ENCODE results near the gene BBS12. TPM values are rescaled to one million over a fixed set of nuclear protein-coding genes. Genes with fewer than 3 reads are reported as not detected.

Gene BBS12
- total and polyA plus RNA-seq, 2 donors (not counting 1 experiment from before 2014, with no cell fraction given) = 0.25 to 3.4 TPM

DNA sequence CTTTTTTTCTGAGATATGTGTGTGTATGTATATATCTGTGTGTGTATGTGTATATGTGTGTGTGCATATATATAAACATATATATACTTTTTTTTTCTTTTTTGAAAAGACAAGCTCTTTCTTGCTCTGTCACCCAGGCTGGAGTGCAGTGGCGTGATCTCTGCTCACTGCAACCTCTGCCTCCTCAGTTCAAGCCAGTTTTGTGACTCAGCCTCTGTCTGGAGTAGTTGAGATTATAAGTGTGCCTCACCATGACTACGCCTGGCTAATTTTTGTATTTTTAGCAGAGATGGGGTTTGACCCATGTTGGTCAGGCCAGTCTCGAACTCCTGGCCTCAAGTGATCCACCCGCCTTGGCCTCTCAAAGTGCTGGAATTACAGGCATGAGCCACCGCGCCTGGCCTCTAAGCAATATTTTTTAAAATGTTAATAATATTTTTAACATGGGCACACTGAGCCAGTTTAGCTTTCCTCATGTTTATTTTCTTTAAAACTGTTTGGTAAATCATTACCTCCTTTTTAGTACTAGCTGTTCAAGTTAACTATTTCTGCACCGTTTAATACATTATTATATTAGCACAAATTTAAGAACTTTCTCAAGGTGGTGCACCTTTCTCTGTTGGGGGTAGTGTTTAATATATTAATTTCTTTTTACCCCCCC lies 33.3 kb downstream of the BBS12 start:
- 94% methylated on average over 2 of the region's 7 CpGs for WGBS (ENCODE audit: insufficient coverage)
- H3K27ac ChIP-seq (ENCODE audit: low read length in 2 of 2) = no peak overlapping the region
- no peaks in the 10 kb centered on the region for H3K79me2 ChIP-seq (ENCODE audit: control insufficient read depth, insufficient read depth, low read length)
- no peak overlapping the region for H3K9ac ChIP-seq (ENCODE audit: low read length)
- H4K20me1 ChIP-seq (ENCODE audit: control insufficient read depth, insufficient read depth, low read length, poor library complexity, severe bottlenecking) = no peaks in the 10 kb centered on the region
- no peaks in the 10 kb centered on the region for H3K27me3 ChIP-seq (replicated peaks in 1 of 4; ENCODE audit: control extremely low read depth in 1 of 4, control insufficient read depth in 3 of 4, insufficient read depth in 4 of 4, low read length in 3 of 4)
- H3K36me3 ChIP-seq (replicated peaks in 1 of 2; ENCODE audit: control extremely low read depth in 1 of 2, control insufficient read depth in 1 of 2, extremely low read depth in 1 of 2, insufficient read depth in 2 of 2, low read length in 1 of 2) = no peaks in the 10 kb centered on the region
- no peak overlapping the region for H3K4me3 ChIP-seq (ENCODE audit: control extremely low read depth in 1 of 5, extremely low read depth in 1 of 5, insufficient read depth in 1 of 5, low read depth in 2 of 5, low read length in 4 of 5)
- H2AFZ ChIP-seq (ENCODE audit: insufficient read depth, low read depth, low read length, poor library complexity, severe bottlenecking) = no peak overlapping the region
- Mint-ChIP-seq H3K4me3 (no peak overlapping the region), H3K27ac (no peak overlapping the region), H3K9me3 (ENCODE audit: insufficient read depth) (no peaks in the 10 kb centered on the region), H3K27me3 (peaks cover 3% of the 10 kb centered on the region), H3K4me1 (peaks cover 20% of the 10 kb centered on the region)
- POLR2A ChIA-PET = no interaction called here
- no peak overlapping the region for H3K4me2 ChIP-seq (replicated peaks; ENCODE audit: low read depth, low read length, poor library complexity, severe bottlenecking)
- ATAC-seq (ENCODE audit: low read depth) = no peak
- peaks cover 13 to 16% of the 10 kb centered on the region in 2 donors for H3K4me1 ChIP-seq (ENCODE audit: control insufficient read depth in 2 of 2, insufficient read depth in 2 of 2, low read length in 2 of 2)
- intact Hi-C loops (cut with micrococcal nuclease) = no loop called here
- no peak for DNase-seq
- TF ChIP-seq EZH2 (IDR thresholded peaks at IDR 0.05; ENCODE audit: borderline replicate concordance, insufficient read depth, low read depth, low read length, poor library complexity, severe bottlenecking) = no peak
- TF ChIP-seq, protein P1, sequence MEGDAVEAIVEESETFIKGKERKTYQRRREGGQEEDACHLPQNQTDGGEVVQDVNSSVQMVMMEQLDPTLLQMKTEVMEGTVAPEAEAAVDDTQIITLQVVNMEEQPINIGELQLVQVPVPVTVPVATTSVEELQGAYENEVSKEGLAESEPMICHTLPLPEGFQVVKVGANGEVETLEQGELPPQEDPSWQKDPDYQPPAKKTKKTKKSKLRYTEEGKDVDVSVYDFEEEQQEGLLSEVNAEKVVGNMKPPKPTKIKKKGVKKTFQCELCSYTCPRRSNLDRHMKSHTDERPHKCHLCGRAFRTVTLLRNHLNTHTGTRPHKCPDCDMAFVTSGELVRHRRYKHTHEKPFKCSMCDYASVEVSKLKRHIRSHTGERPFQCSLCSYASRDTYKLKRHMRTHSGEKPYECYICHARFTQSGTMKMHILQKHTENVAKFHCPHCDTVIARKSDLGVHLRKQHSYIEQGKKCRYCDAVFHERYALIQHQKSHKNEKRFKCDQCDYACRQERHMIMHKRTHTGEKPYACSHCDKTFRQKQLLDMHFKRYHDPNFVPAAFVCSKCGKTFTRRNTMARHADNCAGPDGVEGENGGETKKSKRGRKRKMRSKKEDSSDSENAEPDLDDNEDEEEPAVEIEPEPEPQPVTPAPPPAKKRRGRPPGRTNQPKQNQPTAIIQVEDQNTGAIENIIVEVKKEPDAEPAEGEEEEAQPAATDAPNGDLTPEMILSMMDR (IDR thresholded peaks at IDR 0.05) = no peak
- H3K9me3 ChIP-seq (ENCODE audit: control extremely low read depth in 1 of 3, control insufficient read depth in 2 of 3, insufficient read depth in 1 of 3, low read length in 2 of 3) = no peaks in the 10 kb centered on the region
- CTCF ChIA-PET = interaction anchor here (0.7 to 1.6 kb wide), 3 partner anchors 8 to 149 kb away, joined by 5 to 10 read pairs (median 6); no protein-coding TSS in a partner anchor

DNA sequence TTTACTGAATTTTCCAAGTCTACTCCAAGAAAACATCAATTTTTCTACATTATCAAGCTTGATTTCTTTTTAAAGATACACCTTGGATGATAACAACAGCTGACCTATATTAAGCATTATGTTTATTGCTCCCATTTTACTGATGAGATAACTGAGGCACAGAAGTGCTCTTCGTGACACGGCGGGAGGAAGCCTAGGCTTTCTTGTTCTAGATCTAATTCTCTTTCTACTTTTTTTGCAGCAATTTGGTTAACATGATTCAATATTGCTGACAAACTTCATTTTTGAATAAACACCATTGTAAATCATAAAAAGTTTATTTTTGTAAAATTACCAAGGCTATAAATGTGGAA lies 33.8 kb downstream of the BBS12 start:
- Histone ChIP-seq H3K9me3 (ENCODE audit: control extremely low read depth in 1 of 3, control insufficient read depth in 2 of 3, insufficient read depth in 1 of 3, low read length in 2 of 3) (no peaks in the 10 kb centered on the region), H3K36me3 (replicated peaks in 1 of 2; ENCODE audit: control extremely low read depth in 1 of 2, control insufficient read depth in 1 of 2, extremely low read depth in 1 of 2, insufficient read depth in 2 of 2, low read length in 1 of 2) (no peaks in the 10 kb centered on the region), H3K4me2 (replicated peaks; ENCODE audit: low read depth, low read length, poor library complexity, severe bottlenecking) (no peak overlapping the region), H3K27me3 (replicated peaks in 1 of 4; ENCODE audit: control extremely low read depth in 1 of 4, control insufficient read depth in 3 of 4, insufficient read depth in 4 of 4, low read length in 3 of 4) (no peaks in the 10 kb centered on the region), H3K79me2 (ENCODE audit: control insufficient read depth, insufficient read depth, low read length) (no peaks in the 10 kb centered on the region), H3K9ac (ENCODE audit: low read length) (no peak overlapping the region), H3K4me1 (ENCODE audit: control insufficient read depth in 2 of 2, insufficient read depth in 2 of 2, low read length in 2 of 2) (peaks cover 13 to 16% of the 10 kb centered on the region in 2 donors), H4K20me1 (ENCODE audit: control insufficient read depth, insufficient read depth, low read length, poor library complexity, severe bottlenecking) (no peaks in the 10 kb centered on the region), H2AFZ (ENCODE audit: insufficient read depth, low read depth, low read length, poor library complexity, severe bottlenecking) (no peak overlapping the region), H3K27ac (ENCODE audit: low read length in 2 of 2) (no peak overlapping the region), H3K4me3 (ENCODE audit: control extremely low read depth in 1 of 5, extremely low read depth in 1 of 5, insufficient read depth in 1 of 5, low read depth in 2 of 5, low read length in 4 of 5) (no peak overlapping the region)
- intact Hi-C loops (cut with micrococcal nuclease) = no loop called here
- H3K4me3 Mint-ChIP-seq = no peak overlapping the region
- H3K27ac Mint-ChIP-seq = no peak overlapping the region
- peaks cover 3% of the 10 kb centered on the region for H3K27me3 Mint-ChIP-seq
- TF ChIP-seq EZH2 (IDR thresholded peaks at IDR 0.05; ENCODE audit: borderline replicate concordance, insufficient read depth, low read depth, low read length, poor library complexity, severe bottlenecking) = no peak
- ChIA-PET CTCF (interaction anchor here (1.3 to 1.6 kb wide), 2 partner anchors 8 to 148 kb away, joined by 5 to 6 read pairs; no protein-coding TSS in a partner anchor), POLR2A (no interaction called here)
- no peaks in the 10 kb centered on the region for H3K9me3 Mint-ChIP-seq (ENCODE audit: insufficient read depth)
- no CpG with 5 or more reads among the region's 3 CpGs for WGBS (ENCODE audit: insufficient coverage)
- peaks cover 20% of the 10 kb centered on the region for H3K4me1 Mint-ChIP-seq
- DNase-seq (no peak), ATAC-seq (ENCODE audit: low read depth) (no peak)

All from B cell (primary cell).